ENCODE results near the gene TYK2.

The TYK2 gene

GRCh38 chr19:10332965-10333757, 47.2 kb downstream of the TYK2 start, which contains the start of gene RAVER1:
Gene RAVER1, minus strand, starts transcription at chr19:10333529. Its CDS starts 22 bp downstream, at chr19:10333507.
- peak; percentile 98 for DNase-seq

DNA sequence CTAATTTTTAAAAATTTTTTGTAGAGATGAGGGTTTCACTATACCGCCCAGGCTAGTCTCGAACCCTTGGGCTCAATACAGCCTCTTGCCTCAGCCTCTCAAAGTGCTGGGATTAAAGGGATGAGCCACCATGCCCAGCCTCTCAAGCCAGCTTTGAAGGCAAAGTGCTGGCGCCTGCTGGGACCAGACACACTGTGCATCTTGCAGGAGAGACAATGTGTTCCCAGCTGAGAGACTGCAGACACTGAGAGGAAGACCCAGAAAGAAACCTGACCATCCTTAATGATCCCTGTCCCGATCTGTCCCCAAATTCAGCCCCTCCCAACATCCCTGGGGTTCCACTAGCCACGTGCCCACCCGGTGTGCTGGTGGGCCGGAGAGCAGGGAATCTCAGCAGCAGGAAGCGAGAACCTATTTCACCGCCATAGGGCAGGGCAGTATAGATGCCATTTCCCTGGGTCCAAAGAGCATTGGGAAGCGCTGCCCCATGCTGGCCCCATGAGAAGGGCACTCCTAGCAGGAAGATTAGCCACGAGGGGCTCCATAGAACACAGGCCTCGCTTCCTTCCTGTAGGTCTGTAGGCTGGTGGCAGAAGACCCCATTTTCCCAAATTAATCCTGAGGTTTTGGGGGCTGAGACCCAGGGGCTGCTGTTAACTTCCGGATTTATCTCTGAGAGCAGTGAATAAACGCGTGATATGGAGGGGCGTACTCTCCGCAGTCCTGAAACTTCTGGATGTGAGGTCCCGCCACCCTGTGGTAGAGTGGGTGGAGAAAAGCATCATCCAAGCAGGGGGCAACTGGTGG, 48.0 kb downstream of the TYK2 start:
- no peak for DNase-seq

DNA sequence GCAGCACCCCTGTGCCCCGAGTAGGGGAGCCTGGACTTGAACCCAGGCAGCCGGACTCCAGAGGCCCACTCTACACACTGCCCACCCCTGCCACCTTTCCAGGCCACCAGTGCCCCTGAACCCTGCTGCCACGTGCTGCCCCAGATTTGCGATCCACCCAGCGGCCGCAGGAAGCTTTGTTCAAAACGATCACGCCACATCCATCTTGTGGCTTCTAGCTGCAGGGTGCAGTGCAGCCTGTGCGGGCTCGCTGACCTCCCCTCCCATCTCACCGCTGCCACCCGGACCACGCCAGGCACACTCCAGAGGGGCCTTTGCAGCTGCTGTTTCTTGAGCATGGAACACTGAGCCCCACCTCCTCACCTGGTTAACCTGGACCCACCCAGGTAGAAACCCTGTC, 50.8 kb downstream of the TYK2 start:
- no peak for DNase-seq

- DNase-seq, result no peak
These were observed 51.6 kb downstream of the TYK2 start for GRCh38 chr19:10328558-10329429.

DNA sequence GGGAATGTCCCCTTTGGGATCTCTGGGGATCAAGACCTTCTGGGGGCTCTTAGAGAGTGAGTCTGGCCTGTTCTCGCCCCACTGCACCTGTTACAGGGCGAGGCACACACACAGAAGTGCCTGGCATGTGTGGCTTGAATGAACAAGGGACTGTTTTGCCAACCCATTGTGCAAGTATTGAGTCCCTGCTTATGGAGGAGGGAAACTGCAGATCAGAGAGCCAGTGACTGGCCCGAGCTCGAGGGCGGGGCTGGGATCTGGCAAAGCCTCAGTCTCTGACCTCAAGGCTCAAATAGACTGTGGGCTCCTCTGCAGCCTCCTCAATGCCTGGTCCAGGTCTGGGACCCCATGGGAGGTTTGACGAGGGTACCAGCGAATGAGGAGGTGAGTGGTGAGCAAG, 52.6 kb downstream of the TYK2 start:
- DNase-seq, result no peak

- no peak for DNase-seq
These were observed 54.6 kb downstream of the TYK2 start for GRCh38 chr19:10325732-10326131.

GRCh38 chr19:10321874-10322835, 58.2 kb downstream of the TYK2 start:
- DNase-seq, result no peak

DNA sequence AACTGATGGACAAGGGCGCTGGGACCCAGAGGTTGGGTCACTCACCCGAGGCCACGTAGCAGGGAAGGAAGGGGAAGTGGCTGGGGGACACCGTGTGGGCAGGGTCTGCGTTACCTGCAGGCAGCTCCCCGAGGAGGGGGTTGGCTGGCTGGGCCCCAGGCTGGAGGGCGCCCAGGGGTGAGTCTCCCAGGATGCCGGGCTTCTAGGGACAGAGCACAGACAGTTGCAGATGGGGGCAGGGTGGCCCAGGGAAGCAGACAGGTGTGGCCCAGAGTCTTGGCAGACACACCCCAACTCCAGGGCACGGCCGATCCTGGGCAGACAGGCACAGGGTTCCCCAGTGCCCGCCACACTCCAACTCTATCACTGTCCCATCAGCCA, 59.0 kb downstream of the TYK2 start:
- DNase-seq, result no peak

- no peak for DNase-seq
These were observed 59.6 kb downstream of the TYK2 start for GRCh38 chr19:10320602-10321416.

DNA sequence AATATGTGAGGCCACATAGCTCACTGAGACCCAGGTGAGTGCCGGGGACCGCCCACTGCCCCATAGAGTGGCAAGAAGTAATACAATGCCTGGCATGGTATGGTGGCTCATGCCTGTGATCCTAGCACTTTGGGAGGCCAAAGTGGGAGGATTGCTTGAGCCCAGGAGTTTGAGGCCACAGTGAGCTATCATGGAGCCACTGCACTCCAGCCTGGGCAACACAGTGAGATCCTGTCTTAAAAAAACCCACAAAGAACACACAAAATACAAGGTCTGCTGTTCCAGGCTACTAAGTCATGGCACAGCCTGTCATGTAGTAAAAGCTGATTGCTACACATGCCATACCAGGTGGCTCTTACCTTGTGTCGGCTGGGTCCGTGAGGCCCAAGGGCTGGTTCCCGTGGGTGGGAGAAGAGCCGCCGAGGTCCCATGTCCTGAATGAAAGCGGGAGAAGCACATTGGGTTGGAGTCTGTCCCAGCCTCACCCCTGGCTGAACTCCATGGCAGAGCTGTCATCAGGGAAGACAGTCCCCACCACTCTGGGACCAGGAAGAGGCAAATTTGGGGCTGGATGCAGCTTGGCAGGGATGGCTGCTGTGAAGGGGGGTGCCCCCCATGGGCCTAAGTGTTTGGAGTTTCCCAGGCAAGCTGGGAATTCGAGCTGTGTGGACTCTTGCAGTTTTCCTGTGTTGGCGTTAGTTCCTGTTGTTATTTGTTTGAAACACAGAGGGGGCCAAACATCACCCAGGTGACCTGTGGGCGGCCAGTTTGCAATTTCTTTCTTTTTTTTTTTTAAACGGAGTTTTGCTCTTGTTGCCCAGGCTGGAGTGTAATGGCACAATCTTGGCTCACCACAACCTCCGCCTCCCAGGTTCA, 61.3 kb downstream of the TYK2 start:
- DNase-seq, result no peak

DNA sequence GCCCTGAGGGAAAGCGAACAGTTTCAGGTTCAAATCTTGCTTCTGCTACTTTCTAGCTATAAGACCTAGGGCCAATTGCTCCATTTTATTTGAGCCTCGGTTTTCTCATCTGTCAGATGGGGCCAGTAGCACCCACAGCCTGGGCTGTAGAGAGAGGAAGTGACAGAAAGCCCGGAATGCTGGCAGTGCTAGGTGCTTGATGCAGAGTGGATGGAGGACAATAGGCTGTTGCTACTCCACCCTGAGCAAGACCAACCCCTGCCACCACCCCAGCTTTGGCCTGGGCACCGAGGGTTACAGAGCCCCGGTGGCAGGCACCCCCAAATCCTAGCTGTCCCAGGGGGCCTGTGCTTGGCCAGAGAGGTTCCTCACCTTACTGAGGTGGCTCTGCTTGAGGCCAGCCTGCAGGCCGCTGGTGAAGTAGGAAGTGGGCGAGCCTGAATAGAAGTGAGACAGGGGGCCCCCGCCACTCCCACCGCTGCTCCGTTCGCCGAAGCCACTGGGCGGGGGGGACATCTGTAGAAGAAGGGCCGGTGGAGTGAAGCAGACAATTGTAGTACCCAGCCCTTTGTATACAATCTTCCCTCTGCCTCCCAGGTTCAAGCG, 62.4 kb downstream of the TYK2 start:
- DNase-seq, result no peak

- DNase-seq, result no peak
These were observed 63.1 kb downstream of the TYK2 start for GRCh38 chr19:10317045-10317856.

DNA sequence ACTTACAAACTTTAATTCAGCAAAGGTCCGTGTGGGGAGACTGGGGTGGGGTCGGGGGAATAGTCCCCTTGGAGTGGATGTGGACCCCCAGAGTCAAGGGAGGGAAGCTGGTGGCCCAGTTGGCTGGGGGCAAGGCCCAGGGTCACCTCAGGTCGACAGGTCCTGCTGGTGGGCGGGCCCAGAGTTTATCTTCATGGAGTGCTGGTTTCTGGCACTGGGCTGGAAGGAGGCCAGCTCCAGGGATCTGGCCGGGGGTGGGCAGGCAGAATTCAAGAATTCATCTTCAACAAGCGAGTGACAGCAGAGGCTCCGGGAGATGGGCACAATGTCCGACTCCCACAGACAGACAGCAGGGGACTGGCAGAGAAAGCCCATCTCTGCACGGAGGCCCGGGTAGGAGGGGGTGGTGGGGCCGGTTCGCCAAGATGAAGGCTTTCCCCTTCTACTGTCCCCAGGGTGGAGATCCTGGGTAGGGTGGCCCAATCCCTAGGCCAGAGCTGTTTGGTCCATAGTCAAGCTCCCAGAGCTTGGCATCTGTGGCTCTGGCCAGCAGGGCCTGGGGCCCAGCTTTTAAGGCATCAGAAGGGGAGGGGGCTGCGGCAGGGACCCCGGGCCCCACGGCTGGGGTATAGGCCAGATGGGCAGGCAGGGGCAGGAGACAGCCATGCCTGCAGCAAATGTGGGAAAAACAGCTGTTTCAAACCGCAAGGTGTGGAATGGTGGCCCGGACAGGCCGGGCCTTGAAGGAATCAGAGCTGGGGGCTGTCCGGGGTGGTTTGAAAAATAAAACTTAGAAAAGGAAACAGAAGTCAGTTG, 63.9 kb downstream of the TYK2 start:
- no peak for DNase-seq

DNA sequence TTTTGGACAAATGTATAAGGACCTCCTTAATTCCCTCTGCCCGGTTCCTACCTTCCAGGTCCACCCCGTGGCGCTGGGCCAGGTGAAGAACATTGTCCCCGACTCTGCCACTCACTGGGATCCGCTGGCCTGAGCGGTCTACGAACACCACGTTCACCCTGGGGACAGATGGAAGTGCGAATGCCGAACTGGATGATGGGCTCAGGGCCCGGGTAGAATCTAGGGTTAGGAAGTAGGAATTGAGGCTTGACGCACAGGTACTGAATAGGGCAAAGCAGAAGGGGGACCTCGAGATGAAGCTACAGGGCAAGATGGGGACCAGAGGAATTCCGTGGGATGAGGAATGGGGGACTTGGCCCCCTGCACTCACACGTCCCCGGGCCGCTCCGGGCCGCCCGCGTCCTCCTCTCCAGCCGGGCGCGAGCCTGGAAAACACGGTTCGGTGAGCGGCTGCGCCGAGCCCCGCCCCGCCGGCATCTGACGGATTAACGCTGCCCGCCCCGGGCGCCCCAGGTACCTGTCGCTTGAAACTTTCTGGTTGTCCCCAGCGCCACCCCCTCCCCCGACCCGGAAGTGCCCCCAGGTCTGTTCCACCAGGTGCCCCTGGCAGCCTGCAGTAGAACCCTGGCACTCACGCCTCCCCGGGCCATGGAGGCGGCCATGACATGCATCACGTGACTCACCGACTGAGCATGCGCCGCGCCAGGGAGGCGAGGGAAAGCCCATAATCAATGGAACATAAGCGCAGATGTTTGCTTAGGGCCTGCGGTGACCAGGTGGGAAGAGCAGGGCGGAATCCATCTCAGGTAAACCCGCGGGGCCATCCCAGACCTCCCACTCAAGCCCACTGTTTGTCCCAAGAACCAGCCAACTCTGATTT, 64.8 kb downstream of the TYK2 start, which contains the start of gene FDX2:
Gene FDX2 (minus strand): TSS at position 681 of the 880 bp plus-strand sequence. CDS start 19 bp downstream, at position 662.
- peak; percentile 92 for DNase-seq

GRCh38 chr19:10309423-10309822, 70.9 kb downstream of the TYK2 start, which contains the start of gene ZGLP1:
Gene ZGLP1, minus strand, starts transcription at chr19:10309815.
- DNase-seq, result no peak

DNA sequence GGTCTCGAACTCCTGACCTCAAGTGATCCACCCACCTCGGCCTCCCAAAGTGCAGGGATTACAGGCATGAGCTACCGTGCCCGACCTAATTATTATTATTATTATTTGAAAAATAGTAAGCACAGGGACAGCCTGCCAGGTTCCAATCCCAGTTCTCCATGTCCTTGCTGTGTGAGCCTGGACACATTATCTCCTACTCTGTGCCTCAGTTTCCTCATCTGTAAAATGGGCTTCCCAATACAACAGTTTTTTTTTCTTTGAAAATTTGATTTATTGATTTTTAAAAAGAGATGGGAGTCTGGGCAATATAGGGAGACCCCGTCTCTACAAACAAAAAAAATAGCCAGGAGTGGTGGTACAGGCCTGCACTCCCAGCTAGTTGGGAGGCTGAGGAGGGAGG, 74.0 kb downstream of the TYK2 start:
- DNase-seq, result no peak
